Measurements from ENCODE around the gene PES1.
"Not testable (repeated sequence)": the region's sequence is repeated elsewhere in the genome, so short reads cannot be mapped to it uniquely, and the experiment has no call there.

Gene PES1

DNA sequence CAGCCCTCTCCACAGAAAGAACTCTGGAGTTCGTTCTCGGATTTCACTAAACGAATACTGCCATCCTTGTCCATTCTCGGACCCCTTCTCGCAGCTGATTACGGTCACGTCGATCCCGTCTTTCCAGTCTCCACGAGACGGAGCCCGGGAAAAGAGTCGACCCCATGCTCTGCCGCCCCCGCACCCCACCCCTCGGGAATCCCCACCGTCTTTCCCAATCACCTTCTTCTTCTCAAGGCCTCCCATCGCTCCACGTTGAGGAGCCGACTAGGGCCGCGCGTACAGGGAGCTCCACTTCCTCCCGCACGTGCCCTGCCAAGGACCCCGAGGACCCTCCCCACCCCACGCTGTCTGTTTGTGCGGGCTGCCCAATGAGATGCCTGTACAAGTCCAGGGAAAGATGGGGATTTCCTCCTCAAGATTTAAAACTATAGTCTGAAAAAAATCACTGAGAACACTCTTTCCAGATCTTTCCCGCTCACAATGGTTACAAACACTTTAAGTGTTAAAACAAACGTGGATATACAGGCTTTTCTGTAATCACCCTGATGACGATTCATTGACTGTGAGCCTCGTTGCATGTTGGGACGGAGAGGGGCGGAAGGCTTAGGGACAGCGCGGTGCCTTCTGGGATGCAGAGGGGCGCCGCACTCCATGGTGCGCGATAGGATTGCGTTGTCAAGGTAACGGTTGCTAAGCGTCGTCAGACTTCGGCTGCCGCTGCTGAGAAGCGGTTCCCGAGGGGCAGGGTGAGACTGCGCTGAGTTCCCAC, at the start of gene PES1:
Gene PES1, minus strand, starts transcription at position 323 of the 772 bp plus-strand sequence. Its CDS starts 77 bp downstream, at position 246.
- peak; percentile 98 for DNase-seq (ENCODE audit: low read depth)

DNA sequence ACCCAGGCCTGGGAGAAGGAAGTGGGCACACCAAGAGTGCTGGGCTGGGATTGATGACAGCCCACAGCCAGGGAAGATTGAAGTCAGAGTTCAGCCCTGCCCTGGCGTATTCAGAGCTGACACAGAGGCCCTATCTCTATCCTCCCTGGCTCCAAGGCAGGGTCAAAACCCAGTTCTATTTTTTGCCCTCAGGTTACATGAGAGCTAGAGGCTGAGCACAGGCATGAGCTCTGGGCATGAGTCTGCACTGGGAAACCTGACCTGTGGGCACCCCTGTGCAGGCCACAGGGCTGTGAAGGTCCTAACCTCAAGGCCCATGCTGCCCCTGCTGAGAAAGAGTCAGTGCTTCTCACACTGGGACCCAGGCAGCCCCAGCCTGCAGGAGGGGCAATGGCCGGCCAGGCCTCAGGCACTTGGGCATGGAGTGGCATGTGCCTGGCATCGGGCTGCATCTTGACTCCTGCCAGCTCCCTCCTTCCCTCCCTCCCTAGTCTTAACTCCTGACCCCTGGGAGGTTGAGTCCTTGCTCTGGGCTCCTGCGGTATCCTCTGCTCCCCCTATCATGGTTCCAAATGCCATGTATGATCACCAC, 49.2 kb upstream of the PES1 start:
- DNase-seq (ENCODE audit: low read depth), result no peak

GRCh38 chr22:30640361-30640760, 48.7 kb upstream of the PES1 start:
- no peak for DNase-seq (ENCODE audit: low read depth)

DNA sequence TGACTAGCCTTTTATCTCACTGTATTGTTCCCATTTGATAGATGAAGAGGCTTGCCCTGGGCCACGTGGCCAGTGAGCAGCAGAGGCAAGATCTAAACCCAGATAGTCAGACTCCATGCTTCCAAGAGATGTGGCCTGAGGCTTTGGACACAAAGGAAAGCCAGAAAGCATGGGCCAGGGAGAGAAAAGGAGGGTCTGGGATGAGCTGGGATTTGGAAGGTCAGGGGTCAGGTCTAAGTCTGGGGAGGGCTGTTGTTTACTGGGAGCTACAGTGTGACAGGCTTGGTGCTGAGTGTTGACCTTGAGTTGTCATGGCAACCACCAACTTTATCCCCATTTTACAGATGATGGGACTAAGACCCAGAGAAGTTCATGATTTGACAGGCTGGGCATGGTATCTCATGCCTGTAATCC, 46.0 kb upstream of the PES1 start:
- DNase-seq (ENCODE audit: low read depth), result no peak

DNA sequence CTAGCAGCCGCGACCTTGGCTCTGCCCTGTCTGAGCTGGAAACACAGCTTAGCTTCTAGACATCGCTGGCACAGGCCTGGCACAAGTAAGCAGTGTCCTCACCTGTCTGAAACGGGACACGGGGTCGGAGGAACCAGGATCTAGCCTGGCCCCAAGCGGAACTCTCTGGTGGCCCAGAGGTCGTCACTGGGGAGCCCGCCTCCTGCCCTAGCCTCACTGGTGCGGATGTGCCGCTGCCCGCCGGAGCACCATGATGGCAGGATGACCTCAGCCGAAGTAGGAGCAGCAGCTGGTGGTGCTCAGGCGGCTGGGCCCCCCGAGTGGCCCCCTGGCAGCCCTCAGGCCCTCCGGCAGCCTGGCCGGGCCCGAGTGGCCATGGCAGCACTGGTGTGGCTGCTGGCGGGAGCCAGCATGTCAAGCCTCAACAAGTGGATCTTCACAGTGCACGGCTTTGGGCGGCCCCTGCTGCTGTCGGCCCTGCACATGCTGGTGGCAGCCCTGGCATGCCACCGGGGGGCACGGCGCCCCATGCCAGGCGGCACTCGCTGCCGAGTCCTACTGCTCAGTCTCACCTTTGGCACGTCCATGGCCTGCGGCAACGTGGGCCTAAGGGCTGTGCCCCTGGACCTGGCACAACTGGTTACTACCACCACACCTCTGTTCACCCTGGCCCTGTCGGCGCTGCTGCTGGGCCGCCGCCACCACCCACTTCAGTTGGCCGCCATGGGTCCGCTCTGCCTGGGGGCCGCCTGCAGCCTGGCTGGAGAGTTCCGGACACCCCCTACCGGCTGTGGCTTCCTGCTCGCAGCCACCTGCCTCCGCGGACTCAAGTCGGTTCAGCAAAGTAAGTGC, 44.7 kb upstream of the PES1 start:
- DNase-seq (ENCODE audit: low read depth), result no peak

DNA sequence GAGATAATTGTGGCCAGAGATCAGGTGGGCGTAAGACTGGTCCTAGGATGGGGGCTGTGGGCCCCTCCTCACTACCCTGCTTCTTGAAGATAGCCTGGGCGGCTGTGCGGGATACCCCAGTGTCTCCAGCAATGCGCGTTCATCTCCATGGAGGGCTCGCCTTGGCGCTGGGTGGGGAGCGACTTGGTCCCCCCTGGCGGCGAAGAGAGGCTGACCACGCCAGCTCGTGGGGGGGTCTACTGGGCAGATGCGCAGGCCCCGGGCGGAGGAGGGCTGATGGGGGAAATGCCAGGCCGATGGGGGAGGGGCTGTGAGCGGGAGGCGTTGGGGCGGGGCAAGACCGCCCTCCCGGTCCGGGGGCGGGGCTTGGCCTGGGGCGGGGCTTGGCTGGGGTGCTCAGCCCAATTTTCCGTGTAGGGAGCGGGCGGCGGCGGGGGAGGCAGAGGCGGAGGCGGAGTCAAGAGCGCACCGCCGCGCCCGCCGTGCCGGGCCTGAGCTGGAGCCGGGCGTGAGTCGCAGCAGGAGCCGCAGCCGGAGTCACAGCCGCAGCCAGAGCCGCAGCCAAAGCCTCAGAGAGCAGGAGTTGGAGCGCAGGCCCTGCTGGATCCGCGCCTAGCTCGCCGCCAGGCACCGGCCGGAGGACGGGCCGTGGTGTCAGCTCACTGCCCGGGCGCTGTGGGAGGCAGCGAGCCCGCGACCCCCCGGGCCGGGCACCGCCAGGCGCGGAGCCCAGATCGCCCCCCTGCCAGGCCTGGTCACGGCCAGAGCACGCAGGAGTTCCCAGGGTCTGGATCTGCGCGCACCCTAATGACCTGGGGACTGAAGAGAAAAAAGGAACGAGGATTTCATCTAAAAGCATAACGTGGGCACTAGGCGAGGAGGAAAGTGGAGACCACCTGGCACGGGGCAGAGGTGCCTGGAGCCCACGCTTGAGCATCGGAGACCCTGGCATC, 43.8 kb upstream of the PES1 start, which contains the start of gene SLC35E4:
Gene SLC35E4, plus strand, starts transcription at position 509 of the 953 bp plus-strand sequence. CDS start 670 bp downstream, outside the sequence.
- peak; percentile 58 for DNase-seq (ENCODE audit: low read depth)

DNA sequence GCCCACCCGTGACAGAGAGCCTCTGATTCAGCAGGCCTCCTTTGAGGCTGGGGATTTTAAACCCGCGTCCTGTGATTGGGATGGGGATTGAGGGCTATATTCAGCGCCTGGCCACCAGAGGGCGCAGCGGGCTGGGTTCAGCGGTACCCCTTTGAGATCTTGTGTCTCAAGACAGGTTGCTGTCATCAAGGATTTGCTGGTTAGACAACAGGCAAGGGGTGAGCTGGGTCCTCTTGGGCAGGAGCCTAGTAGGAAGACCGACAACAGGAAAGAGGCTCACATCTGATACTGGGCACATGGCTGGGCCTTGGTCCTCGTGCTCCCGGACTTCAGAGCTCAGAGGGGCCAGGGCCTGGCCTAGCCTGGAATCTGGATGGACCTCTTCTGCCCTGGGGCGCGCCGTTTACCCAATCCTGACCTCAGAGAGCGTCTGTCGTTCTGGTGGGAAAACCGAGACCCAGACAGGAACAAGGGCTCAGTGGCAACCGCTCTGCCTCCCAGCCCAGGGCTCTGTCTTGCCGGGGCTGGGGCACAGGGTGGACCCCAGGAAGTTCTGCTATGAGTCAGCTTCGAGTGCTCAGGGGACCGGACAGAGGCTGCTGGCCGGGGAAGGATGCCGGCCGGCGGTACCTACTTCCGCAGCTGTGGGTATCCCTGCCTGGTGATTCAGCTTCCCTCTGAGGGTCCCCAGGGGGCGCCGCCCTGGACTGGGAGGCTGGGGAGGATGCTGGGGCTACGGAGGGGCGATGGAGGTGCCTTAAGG, 42.9 kb upstream of the PES1 start:
- DNase-seq (ENCODE audit: low read depth), result peak; percentile 72

- not testable (repeated sequence) for DNase-seq (ENCODE audit: low read depth)
These were observed 39.8 kb upstream of the PES1 start for GRCh38 chr22:30631469-30631868.

DNA sequence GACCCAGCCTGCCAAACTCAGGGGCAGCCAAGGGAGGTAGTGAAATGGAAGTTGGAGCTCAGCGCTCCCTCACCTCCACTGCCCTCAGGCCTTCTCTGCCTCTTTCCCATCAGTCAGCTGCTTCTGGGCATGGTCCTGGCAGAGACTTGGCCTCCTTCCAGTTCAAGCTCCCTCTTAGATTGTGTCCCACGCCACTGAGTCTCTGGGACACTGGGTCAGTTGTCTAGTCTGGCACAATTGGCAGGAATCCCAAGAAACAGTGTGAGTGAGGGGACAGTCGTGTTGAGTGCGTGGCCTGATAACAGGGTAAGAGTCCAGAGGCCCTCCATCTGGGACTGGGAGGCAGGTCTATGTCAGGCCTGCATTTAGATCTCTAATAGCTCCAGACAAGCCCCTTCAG, 36.8 kb upstream of the PES1 start:
- DNase-seq (ENCODE audit: low read depth), result no peak

GRCh38 chr22:30627471-30627870, 35.8 kb upstream of the PES1 start:
- DNase-seq (ENCODE audit: low read depth), result no peak

GRCh38 chr22:30626413-30626812, 34.7 kb upstream of the PES1 start:
- DNase-seq (ENCODE audit: low read depth), result no peak

- DNase-seq (ENCODE audit: low read depth), result not testable (repeated sequence)
These were observed 28.2 kb upstream of the PES1 start for GRCh38 chr22:30619909-30620308.

- DNase-seq (ENCODE audit: low read depth), result no peak
These were observed 26.1 kb upstream of the PES1 start for GRCh38 chr22:30617819-30618218.

DNA sequence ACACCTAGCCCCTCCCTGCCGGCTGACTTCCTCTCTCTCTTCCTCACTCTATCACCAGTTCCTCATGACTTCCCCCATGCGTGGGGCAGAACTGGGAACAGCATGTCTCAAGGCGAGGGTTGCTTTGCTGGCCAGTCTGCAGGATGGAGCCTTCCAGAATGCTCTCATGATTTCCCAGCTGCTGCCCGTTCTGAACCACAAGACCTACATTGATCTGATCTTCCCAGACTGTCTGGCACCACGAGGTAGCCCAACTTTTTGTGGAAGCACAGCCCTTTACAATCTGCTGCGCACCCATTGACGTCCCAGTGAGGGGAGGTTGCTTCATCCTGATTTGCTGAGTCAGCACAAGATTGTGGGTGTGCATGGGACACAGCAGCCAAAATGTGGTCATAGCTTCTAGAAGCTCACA, 23.8 kb upstream of the PES1 start:
- DNase-seq (ENCODE audit: low read depth), result no peak

DNA sequence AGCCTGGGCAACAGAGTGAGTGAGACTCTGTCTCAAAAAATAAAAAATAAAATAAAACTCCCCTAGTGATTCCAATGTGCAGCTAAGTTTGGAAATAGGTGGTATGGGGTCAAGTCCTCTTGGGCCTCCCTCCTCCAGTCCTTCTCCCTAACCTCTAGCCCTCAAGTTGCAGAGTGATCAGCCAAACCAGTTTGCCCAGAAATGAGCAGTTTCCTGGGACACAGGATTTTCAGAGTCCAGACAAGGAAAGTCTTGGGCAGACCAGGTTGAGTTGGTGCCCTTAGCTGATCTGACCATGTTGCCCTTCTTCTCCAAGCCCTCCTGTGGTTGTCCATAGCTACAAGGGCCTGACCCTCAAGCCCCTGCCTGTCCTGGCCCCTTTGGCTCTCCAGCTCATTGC, 23.2 kb upstream of the PES1 start:
- no peak for DNase-seq (ENCODE audit: low read depth)

DNA sequence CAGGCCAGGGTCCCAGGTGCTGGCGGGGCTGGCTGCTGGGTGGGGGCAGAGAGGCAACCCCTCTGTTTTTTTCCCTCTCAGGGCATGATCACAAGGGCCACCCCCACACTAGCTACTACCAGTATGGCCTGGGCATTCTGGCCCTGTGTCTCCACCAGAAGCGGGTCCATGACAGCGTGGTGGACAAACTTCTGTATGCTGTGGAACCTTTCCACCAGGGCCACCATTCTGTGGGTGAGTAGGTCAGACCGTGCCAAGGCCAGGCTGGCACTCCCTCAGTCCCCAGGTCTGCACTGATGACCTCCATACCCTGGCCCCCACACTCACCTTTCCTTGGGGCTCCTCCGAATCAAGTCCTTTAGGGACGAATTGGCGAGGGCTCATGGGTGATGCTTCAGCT, 22.6 kb upstream of the PES1 start:
- no peak for DNase-seq (ENCODE audit: low read depth)

GRCh38 chr22:30612789-30613188, 21.1 kb upstream of the PES1 start:
- DNase-seq (ENCODE audit: low read depth), result no peak

- no peak for DNase-seq (ENCODE audit: low read depth)
These were observed 19.5 kb upstream of the PES1 start for GRCh38 chr22:30611197-30611596.

GRCh38 chr22:30610299-30610698, 18.6 kb upstream of the PES1 start:
- DNase-seq (ENCODE audit: low read depth), result no peak

GRCh38 chr22:30609260-30610185, 17.8 kb upstream of the PES1 start:
- DNase-seq (ENCODE audit: low read depth), result peak; percentile 74

Measured in HS-5 (cell line).